H1 (cell line): ENCODE measurements around the gene RHD.

Experiments used
- ATF2 ChIP-seq: IDR thresholded peaks from 2 replicates; pipeline ENCODE4 v1.6.1; 2012; ENCODE audit warnings: low read length, inconsistent platforms
- ATF3 ChIP-seq: IDR thresholded peaks from 2 replicates; pipeline ENCODE4 v1.6.1; 2011; ENCODE audit warnings: low read depth, mild to moderate bottlenecking, low read length; ENCODE audit not compliant: insufficient read depth
- CBX5 ChIP-seq: fragments of 300-800, 300-1000 bp; sonication (generic); IDR thresholded peaks from 2 replicates; pipeline ENCODE4 v1.7.1; 2016; ENCODE audit warnings: antibody characterized with exemption, low read length, low read depth
- EP300 ChIP-seq, 2 experiments: IDR thresholded peaks; 1 replicate in 1 of 2; 2 replicates in 1 of 2; pipeline ENCODE4 v1.6.1; 2011 to 2012; ENCODE audit warnings: low read depth in 2 of 2, low read length in 2 of 2, mild to moderate bottlenecking in 2 of 2, borderline replicate concordance in 1 of 2, inconsistent platforms in 1 of 2, moderate library complexity in 1 of 2
- EZH2 ChIP-seq: fragments of 200-600 bp; sonication (generic); IDR thresholded peaks from 2 replicates; pipeline ENCODE4 v1.7.1; 2012; ENCODE audit warnings: low read depth, mild to moderate bottlenecking, moderate library complexity, low read length, inconsistent platforms; ENCODE audit not compliant: severe bottlenecking
- HDAC2 ChIP-seq, 2 experiments: fragments of 300-600 bp in 1 of 2; sonication (generic) in 1 of 2; IDR thresholded peaks; 2 replicates each; pipeline ENCODE4 v1.6.1; 2011 to 2012; ENCODE audit warnings: low read depth in 2 of 2, low read length in 2 of 2, mild to moderate bottlenecking in 2 of 2, moderate library complexity in 2 of 2, borderline replicate concordance in 1 of 2, inconsistent platforms in 1 of 2
- HDAC6 ChIP-seq: IDR thresholded peaks from one replicate; pipeline ENCODE4 v1.7.1; 2012; ENCODE audit warnings: low read depth, mild to moderate bottlenecking, inconsistent platforms, low read length, moderate library complexity
- POLR2A ChIP-seq, 2 experiments: IDR thresholded peaks; 1 replicate in 1 of 2; 2 replicates in 1 of 2; pipeline ENCODE4 v1.6.1; 2011; ENCODE audit warnings: low read depth in 2 of 2, low read length in 2 of 2, mild to moderate bottlenecking in 2 of 2; ENCODE audit errors: control extremely low read depth in 1 of 2
- POLR2AphosphoS5 ChIP-seq: IDR thresholded peaks from 2 replicates; pipeline ENCODE4 v1.6.1; 2011; ENCODE audit warnings: low read depth, low read length
- SIX5 ChIP-seq: IDR thresholded peaks from 2 replicates; pipeline ENCODE4 v1.6.1; 2011; ENCODE audit warnings: mild to moderate bottlenecking, low read depth, low read length
- TAF1 ChIP-seq: IDR thresholded peaks from 2 replicates; pipeline ENCODE4 v1.6.1; 2011; ENCODE audit warnings: mild to moderate bottlenecking, low read depth, low read length
- TF ChIP-seq, protein P1 (sequence below), 3 experiments: IDR thresholded peaks; 1 replicate in 2 of 3; 2 replicates in 1 of 3; pipeline versions ENCODE4 v1.5.1 to v1.6.1; 2011; ENCODE audit warnings: low read length in 3 of 3, mild to moderate bottlenecking in 3 of 3, inconsistent platforms in 2 of 3, low read depth in 1 of 3, moderate library complexity in 1 of 3; ENCODE audit not compliant: insufficient read depth in 1 of 3; ENCODE audit errors: control extremely low read depth in 1 of 3
- TF ChIP-seq, protein P2 (sequence below): IDR thresholded peaks from 2 replicates; pipeline ENCODE4 v1.6.1; 2011; ENCODE audit warnings: low read length, improper control_type of control experiment

DNA sequence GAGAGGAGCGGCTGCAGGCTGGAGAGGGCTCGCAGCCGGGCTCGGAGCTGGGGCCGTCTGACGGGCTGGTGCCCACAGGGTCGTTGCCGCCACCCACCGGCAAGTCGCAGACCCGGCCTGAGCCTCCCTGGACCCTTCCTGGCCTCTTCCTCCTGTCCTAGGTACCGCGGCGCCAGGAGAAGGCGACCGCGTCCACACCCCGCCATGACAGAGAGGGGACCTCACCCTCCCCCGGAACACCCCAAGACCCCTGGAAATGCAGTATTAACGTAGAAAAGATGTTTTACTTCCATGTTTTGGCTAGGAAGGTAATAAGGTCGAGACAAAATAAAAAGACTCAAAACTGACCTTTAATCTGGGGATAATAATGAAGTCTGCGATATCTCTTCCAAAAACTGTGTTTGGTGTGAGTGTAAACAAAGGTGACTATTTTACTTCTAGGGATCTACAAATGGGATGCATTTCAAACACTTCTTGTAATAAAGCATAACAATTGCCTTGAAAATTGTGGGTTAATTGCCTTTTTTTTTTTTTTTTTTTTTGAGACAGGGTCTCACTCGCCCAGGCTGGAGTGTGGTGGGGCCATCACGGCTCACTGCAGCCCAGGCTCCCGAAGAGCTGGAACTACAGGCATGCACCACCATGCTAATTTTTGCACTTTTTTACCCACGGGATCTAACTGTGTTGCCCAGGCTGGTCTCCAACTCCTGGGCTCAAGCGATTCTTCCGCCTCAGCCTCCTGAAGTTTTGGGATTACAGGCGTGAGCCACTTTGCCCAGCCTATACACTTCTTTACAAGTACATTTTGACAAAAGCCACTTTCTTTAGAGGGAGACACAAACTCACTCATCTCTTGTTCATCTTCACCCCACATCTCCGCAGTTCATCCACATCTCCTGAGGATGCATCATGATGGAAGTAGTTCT lies 24.2 kb upstream of the RHD start:
- TF ChIP-seq, protein P1, sequence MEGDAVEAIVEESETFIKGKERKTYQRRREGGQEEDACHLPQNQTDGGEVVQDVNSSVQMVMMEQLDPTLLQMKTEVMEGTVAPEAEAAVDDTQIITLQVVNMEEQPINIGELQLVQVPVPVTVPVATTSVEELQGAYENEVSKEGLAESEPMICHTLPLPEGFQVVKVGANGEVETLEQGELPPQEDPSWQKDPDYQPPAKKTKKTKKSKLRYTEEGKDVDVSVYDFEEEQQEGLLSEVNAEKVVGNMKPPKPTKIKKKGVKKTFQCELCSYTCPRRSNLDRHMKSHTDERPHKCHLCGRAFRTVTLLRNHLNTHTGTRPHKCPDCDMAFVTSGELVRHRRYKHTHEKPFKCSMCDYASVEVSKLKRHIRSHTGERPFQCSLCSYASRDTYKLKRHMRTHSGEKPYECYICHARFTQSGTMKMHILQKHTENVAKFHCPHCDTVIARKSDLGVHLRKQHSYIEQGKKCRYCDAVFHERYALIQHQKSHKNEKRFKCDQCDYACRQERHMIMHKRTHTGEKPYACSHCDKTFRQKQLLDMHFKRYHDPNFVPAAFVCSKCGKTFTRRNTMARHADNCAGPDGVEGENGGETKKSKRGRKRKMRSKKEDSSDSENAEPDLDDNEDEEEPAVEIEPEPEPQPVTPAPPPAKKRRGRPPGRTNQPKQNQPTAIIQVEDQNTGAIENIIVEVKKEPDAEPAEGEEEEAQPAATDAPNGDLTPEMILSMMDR (IDR thresholded peaks at IDR 0.05; ENCODE audit: control extremely low read depth in 1 of 3, insufficient read depth in 1 of 3, low read depth in 1 of 3, low read length in 3 of 3) = peak; percentile 40 to 56 (median 42); a peak in 3 of 4 replicates
- TF ChIP-seq ATF2 = no peak
- TF ChIP-seq CBX5 = no peak
- no peak for TF ChIP-seq EP300 (IDR thresholded peaks at IDR 0.05; ENCODE audit: borderline replicate concordance in 1 of 2, low read depth in 2 of 2, low read length in 2 of 2)
- no peak for TF ChIP-seq POLR2AphosphoS5
- no peak for TF ChIP-seq HDAC6
- no peak for TF ChIP-seq ATF3
- TF ChIP-seq EZH2 = no peak
- no peak for TF ChIP-seq POLR2A (IDR thresholded peaks at IDR 0.05; ENCODE audit: control extremely low read depth in 1 of 2, low read depth in 2 of 2, low read length in 2 of 2)
- TF ChIP-seq TAF1 = no peak
- no peak for TF ChIP-seq HDAC2 (IDR thresholded peaks at IDR 0.05; ENCODE audit: borderline replicate concordance in 1 of 2, low read depth in 2 of 2, low read length in 2 of 2)
- TF ChIP-seq SIX5 = no peak
- TF ChIP-seq, protein P2, sequence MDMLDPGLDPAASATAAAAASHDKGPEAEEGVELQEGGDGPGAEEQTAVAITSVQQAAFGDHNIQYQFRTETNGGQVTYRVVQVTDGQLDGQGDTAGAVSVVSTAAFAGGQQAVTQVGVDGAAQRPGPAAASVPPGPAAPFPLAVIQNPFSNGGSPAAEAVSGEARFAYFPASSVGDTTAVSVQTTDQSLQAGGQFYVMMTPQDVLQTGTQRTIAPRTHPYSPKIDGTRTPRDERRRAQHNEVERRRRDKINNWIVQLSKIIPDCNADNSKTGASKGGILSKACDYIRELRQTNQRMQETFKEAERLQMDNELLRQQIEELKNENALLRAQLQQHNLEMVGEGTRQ = no peak
